ENCODE measurements around the gene NPAS2. TPM values are rescaled to one million over a fixed set of nuclear protein-coding genes. Genes with fewer than 3 reads are reported as not detected.

Gene NPAS2
- total and polyA plus RNA-seq, 12 donors, result 4.7 to 51.3 (median 17.6) TPM

DNA sequence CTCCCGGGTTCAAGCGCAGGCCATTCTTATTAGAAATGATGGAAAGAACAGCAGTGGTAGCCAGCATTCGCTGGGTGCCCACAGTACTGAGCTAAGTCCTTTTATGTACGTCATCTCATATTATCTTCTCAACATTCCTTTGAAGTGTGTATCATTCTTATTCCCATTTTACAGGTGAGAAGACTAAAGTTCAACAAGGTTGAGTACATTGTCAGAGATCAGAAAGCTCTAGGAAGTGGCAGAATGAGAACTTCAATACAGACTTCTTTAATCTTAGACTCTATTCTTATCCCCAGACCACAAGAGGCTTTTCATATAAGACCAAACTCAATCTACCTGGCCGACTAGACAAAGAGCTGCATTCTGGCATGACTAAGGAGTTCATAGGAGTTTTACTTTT is 86.7 kb downstream of the NPAS2 start:
- Histone ChIP-seq H3K27ac (no peak overlapping the region), H3K27me3 (no peaks in the 10 kb centered on the region), H3K4me1 (replicated peaks in 1 of 2) (peaks cover 5 to 10% of the 10 kb centered on the region in 2 donors), H3K36me3 (replicated peaks in 1 of 2) (no peaks in the 10 kb centered on the region), H3K9me3 (replicated peaks in 1 of 3) (no peaks in the 10 kb centered on the region), H3K4me3 (no peak overlapping the region)
- TF ChIP-seq POLR2A (IDR thresholded peaks at IDR 0.05) (no peak), CTCF (IDR thresholded peaks at IDR 0.05) (no peak)
- intact Hi-C loops (cut with DNase I), result no loop called here
- DNase-seq, result no peak
- WGBS, 4 donors, result 92 to 95% (median 93%) methylated on average over 5 of the region's 5 CpGs

- Histone ChIP-seq H3K27ac (no peak overlapping the region), H3K27me3 (no peaks in the 10 kb centered on the region), H3K9me3 (replicated peaks in 1 of 3) (no peaks in the 10 kb centered on the region), H3K36me3 (replicated peaks in 1 of 2) (no peaks in the 10 kb centered on the region), H3K4me1 (replicated peaks in 1 of 2) (peaks cover 5 to 6% of the 10 kb centered on the region in 2 donors), H3K4me3 (no peak overlapping the region)
- TF ChIP-seq POLR2A (IDR thresholded peaks at IDR 0.05) (no peak), CTCF (IDR thresholded peaks at IDR 0.05) (no peak)
- intact Hi-C loops (cut with DNase I), result no loop called here
- DNase-seq, result no peak
- 64 to 78% (median 76%) methylated on average over 5 of the region's 5 CpGs for WGBS, 4 donors
These were observed 87.9 kb downstream of the NPAS2 start for GRCh38 chr2:100907832-100908231.

DNA sequence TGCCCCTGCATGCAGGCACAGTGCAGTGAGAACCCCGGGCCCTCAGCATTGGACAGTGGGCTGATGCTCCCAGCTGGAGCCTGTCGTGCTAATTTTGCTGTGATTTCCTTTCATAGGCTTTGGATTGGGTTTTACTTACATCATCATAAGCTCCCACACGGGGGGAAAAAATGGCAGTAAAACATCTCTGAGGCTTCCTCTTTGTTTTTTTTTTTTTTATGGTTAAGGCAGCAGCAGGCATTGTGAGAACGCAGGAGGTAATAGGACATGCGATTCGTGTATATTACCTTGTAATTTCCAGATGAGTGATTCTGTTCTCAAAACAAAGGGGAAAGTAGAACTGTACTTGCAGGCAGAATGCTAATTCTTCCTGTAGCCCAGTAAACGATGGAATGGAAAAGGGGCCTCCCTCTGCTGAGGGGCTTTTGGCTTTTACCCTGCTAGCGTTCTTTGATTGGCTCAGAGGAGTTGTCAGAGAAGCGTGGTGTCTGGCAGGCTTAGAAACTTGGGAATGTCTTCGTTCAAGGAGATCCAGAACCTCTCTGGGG is 89.7 kb downstream of the NPAS2 start:
- intact Hi-C loops (cut with DNase I), result no loop called here
- Histone ChIP-seq H3K36me3 (replicated peaks in 1 of 2) (no peaks in the 10 kb centered on the region), H3K27me3 (no peaks in the 10 kb centered on the region), H3K27ac (no peak overlapping the region), H3K9me3 (replicated peaks in 1 of 3) (no peaks in the 10 kb centered on the region), H3K4me1 (replicated peaks in 1 of 2) (no peaks in the 10 kb centered on the region), H3K4me3 (no peak overlapping the region)
- no peak for TF ChIP-seq CTCF (IDR thresholded peaks at IDR 0.05)
- TF ChIP-seq POLR2A (IDR thresholded peaks at IDR 0.05), result no peak
- DNase-seq, result no peak
- 74 to 84% (median 80%) methylated on average over 10 of the region's 10 CpGs for WGBS, 4 donors

DNA sequence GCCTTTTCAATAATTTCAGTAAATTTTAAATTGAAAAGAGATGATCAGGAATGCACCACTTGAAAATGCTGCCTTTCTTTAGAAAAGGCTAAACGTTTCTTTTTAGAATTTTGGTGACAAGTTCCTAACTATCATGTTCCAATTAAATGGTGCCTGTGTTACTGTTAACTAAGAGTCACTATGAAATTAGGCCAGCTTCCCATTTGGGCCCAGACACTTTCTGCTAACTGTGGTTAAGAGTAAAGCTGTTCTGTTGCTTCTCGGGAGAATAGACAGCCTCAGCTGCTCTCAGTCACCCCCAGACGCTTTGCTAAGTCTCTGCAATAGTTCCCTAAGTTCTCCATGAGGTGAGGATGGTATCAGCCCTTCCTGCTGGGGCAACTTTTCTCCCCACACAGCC is 90.2 kb downstream of the NPAS2 start:
- no peak for DNase-seq
- Histone ChIP-seq H3K27me3 (no peaks in the 10 kb centered on the region), H3K4me3 (no peak overlapping the region), H3K4me1 (replicated peaks in 1 of 2) (no peaks in the 10 kb centered on the region), H3K27ac (no peak overlapping the region), H3K36me3 (replicated peaks in 1 of 2) (no peaks in the 10 kb centered on the region), H3K9me3 (replicated peaks in 1 of 3) (no peaks in the 10 kb centered on the region)
- intact Hi-C loops (cut with DNase I), result no loop called here
- TF ChIP-seq CTCF (IDR thresholded peaks at IDR 0.05) (no peak), POLR2A (IDR thresholded peaks at IDR 0.05) (no peak)
- WGBS, 4 donors, result 83 to 91% (median 85%) methylated on average over 3 of the region's 3 CpGs

Data from adrenal gland (tissue), 12 donors.